GM19395 (cell line): Measurements from ENCODE around the gene ARHGAP30.
A peak's percentile ranks its signal among the peaks of the same experiment; 100 is the strongest.
"Not testable (repeated sequence)": the region's sequence is repeated elsewhere in the genome, so short reads cannot be mapped to it uniquely, and the experiment has no call there.

Experiments
- ATAC-seq: cut with Tn5 transposase; IDR thresholded peaks from one replicate; pipeline ENCODE4 v1.9.1; 2021; ENCODE audit warnings: mild to moderate bottlenecking, moderate library complexity; ENCODE audit not compliant: unreplicated experiment

ARHGAP30 gene

DNA sequence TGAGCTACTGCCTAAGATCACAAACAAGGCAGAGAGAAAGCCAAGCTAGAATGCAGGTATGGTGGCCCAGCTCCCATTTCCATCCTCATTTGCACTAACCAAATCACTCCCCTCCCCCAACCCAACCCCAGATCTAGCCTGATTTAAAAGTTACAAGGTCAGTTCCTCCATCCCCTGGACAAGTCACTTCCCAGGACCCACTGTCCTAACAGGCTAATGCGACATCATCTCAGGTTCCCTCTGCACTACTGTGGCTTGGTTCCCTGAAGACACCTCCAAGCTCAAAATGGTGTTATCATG is 51.1 kb downstream of the ARHGAP30 start:
- no peak for ATAC-seq

DNA sequence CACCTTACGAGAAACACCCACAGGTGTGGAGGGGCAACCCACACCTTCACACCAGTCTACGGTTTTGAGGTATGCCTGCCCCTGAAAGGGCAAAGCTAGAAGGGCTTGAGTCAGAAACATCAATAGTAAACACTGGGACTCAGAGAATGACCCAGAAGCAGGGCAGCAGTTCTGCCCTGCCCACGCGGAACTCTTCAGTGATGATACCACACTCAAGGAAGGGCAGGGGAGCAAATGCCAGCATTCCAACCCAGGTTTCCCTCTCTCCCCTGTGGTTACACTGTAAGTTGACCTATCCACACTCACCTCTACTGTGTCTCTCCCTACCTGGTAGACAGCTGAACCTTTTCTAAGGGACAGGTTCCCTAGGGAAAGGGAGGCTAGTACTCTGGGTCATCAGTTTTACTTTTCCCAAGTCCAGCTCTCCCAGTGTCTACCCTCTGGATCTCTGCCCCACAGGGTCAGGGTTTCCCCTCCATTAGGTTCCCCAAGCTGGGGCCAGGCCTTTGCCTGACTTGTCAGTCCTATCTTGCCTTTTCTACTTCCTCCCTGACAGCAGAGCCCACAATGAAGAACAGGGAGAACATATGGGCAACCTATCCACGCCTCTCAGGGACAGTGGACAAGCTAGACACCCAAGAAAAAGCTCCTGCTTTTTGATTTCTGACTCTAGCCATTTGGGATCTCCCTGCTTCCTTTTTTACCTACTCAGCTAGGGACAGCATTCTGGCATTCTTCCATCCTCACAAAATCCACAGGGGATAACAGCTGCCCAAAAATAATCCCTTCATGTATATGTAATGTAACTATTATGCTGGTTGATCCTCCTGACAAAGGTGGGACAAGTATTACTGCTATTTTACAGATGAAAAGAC is 51.7 kb downstream of the ARHGAP30 start:
- no peak for ATAC-seq

DNA sequence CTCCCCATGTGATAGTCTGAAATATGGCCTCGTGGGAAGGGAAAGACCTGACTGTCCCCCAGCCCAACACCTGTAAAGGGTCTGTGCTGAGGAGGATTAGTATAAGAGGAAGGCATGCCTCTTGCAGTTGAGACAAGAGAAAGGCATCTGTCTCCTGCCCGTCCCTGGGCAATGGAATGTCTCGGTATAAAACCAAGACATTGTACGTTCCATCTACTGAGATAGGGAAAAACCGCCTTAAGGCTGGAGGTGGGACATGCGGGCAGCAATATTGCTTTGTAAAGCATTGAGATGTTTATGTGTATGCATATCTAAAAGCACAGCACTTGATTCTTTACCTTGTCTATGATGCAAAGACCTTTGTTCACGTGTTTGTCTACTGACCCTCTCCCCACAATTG is 52.5 kb downstream of the ARHGAP30 start:
- not testable (repeated sequence) for ATAC-seq

DNA sequence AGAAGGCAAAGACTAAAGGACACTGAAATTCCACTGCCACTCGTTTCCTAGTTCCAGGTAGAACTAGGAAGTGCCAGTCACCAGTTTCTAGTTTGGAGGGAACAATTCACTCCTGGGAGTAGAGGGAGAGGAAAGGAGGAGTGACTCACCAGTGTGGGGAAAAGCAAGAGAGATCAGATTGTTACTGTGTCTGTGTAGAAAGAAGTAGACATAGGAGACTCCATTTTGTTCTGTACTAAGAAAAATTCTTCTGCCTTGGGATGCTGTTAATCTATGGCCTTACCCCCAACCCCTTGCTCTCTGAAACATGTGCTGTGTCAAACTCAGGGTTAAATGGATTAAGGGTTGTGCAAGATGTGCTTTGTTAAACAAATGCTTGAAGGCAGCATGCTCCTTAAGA is 53.0 kb downstream of the ARHGAP30 start:
- not testable (repeated sequence) for ATAC-seq

DNA sequence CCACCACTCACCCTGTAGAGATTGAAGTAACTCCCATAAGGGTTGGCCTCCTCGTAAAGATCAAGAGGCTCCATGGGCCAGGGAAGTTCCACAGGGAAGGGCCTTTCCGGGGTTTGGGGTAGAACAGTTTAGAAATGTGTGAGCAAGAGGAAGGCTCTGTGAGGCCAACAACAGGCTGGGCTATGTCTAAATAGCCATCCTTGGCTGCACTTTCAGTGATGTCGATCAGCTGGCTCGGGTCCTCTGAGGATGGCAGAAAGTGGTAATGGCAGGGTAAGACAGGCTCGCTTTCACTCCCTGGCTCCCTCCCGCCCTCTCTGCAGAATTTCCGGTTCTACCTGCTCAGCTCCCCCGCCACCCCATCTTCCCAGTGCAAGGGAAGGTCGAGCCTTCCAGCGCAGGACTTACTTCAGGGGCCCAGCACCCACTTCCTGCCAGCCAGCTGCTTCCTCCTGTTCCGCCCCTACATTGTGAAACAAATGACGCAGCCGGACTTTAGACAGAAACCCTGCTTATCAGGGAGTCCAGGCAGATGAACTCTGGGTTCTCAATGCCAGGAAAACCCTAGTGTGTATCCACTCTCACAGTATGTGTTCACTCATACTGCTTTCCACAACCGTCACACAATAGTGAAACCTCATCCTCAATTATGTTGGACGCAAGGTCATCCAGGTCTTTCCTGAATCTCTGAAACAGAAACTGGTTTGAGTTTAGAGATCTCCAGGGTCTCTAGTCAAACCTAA is 56.0 kb downstream of the ARHGAP30 start:
- ATAC-seq: peak; percentile 87

DNA sequence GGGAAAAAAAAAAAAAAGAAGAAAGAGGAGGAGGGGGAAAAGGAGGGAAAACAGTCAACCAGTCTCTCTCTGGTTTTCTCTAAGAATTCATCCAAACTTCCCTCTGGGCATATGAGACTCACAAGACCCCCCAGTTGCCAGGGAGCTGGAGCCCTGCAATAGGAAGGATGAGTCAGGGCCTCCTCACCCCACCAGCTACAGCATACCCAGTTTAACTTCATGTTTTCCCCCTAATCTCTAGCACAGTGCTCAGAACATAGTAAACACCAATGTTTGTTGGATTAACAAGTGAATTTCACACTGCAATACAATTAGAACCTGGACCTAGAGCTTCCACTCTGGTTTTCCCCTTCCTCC is 56.6 kb downstream of the ARHGAP30 start:
- ATAC-seq: no peak

DNA sequence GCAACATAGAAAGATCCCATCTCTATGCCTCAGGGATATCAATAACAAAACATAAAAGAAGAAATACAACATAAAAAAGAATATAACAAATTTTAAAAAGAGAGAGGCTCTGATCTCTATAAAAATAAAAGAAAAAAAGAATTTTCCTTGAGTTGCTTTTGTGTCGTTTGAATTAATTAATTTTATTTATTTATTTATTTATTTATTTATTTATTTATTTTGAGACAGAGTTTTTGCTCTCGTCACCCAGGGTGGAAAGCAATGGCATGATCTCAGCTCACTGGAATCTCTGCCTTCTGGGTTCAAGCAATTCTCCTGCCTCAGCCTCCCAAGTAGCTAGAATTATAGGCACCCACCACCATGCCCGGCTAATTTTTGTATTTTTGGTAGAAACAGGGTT is 57.3 kb downstream of the ARHGAP30 start:
- ATAC-seq: no peak

DNA sequence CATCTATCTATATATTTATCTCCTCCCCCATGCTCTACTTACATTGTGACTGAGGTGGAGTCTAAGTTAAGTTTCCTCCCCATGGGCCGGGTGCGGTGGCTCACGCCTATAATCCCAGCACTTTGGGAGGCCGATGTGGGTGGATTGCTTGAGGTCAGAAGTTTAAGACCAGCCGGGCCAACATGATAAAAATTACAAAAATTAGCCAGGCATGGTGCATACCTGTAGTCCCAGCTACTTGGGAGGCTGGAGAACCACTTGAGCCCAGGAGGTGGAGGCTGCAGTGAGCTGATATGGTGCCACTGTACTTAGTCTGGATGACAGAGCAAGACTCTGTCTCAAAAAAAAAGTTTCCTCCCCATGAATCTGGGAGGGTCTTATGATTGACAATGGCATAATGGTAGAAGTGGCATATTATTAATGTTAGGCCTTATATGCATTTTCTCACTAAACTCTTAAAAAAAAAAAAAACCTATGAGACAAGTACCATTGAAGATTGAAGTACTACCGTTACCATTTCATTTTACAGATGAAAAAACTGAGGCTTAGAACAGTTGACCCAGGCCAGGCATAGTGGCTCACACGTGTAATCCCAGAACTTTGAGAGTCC is 60.0 kb downstream of the ARHGAP30 start:
- ATAC-seq: no peak

DNA sequence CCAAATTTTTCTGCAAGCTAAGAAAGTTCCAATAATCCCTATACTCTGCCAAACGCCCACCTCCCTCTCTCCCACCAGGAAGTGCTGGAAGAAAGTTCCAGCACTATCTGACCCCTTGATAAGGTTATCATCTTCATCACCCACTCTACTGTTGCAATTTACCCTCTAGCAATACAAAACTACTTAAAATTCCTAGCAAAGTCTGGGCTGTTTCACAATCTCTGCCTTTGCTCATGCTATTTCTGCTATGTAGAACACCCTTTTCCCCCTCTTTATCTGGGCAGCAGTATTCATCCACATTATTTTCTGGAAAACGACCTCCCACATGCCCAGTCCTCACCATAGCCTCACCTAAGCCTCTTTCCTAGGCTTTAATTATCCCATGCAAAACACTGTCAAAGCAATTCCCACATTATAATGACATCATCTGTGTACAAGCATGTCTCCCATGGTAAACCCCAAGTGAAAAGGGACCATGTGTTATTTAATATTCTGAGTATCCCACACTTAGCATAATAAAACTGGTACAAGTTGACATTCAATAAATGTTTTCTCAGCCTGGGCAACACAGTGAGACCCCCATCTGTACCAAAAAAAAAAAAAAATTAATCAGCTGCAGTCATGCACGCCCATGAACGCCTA is 60.7 kb downstream of the ARHGAP30 start:
- no peak for ATAC-seq

DNA sequence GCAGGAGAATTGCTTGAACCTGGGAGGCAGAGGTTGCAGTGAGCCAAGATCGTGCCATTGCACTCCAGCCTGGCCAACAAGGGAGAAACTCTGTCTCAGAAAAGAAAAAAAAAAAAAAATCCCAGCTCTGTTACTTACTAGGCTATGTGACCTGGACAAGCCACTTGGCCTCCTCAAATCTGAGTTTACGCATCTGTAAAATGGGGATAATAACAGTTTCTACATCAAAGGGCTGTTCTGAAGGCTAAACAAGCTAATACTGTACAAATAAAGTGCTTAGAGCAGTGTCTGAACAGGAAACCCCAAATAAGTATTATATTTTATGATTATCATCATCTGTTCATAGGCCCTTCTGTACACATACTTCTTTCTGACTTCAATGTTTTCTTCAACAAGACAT is 62.3 kb downstream of the ARHGAP30 start:
- ATAC-seq: no peak

DNA sequence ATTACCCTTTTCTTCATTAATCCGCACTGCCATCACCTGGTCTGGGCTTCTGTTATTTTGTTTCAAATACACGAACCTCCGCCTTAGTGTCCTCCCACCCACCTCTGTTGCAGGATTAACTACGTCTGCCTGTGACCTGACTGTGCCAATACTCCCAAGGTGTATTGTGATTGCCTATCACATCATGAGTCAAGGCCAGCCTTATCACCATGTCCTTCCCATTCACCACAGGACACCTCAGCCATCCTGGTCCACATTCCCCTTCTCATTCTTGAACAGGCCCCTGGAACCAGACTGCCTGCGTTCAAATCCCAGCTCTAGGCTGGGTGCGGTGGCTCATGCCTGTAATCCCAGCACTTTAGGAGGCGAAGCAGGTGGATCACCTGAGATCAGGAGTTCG is 63.1 kb downstream of the ARHGAP30 start:
- ATAC-seq: no peak

DNA sequence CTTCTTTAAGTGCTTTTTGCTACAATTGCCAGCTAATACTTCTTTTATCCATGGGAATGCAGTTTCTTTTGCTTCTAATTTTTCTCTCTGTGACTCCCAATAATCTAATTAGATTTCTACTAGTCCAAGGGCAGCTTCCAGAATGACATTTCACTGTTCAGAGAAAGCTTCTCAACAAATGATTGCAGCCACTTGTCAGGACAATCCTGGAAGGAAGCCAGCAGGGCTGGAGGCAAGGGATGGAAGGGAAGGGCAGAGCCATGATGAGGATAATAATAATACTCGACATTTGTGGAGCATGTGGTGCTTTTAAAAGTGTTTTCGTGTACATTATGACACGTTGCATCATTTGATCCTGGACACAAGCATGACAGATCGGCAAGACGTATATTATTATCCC is 68.2 kb downstream of the ARHGAP30 start:
- ATAC-seq: no peak

DNA sequence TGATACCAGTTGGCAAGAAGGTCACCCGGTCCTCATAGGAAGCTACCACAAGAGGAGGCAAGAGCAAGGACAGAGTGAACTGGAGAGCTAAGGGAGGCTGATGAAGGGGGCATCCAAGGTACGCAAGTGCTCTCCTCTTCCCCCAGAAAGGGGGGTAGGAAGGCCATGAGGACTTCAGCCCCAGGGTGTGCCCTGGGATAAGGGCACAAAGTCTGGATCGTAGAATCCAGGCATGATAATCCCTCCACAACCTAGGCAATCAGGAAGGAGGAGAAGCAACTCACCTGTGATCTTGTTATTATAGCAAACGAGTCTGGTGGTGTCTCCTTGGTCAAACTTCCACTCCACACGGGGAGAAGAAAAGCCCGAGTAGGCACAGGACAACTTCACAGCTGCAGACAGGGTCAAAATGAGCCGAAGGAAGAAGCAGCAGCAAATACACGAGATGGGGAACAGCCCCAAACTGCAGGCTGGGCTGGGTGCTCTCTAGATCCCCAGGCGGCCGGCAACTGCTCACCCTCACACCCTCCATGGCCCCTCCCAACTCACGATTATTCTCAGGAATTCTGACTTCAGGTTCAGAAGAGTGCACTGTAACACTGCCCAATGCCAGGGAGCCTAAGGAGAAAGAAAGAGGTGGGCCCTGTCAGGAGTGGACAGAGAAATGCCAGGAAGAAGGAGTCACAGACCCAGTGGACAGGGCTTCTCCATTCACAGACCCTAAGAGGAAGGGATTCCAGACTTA is 68.8 kb downstream of the ARHGAP30 start:
- ATAC-seq: no peak

DNA sequence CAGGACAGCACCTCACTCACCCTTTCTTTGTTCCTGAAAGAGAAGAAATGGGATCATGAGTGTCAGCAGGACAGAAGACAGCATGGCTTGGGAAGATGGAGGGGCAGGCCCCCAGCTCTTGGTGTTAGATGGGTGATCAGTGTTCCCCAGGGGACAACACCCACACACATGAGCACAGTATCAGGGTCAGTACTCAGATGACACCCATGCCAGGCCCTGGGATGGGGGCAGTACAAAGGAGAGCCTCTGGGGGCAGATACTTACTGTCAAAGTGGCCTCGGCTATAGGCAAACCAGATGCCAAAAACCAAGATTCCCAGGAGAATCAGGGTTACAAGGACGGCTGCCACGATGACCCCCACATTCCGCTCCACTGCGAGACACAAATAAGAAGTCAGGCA is 70.3 kb downstream of the ARHGAP30 start:
- no peak for ATAC-seq

DNA sequence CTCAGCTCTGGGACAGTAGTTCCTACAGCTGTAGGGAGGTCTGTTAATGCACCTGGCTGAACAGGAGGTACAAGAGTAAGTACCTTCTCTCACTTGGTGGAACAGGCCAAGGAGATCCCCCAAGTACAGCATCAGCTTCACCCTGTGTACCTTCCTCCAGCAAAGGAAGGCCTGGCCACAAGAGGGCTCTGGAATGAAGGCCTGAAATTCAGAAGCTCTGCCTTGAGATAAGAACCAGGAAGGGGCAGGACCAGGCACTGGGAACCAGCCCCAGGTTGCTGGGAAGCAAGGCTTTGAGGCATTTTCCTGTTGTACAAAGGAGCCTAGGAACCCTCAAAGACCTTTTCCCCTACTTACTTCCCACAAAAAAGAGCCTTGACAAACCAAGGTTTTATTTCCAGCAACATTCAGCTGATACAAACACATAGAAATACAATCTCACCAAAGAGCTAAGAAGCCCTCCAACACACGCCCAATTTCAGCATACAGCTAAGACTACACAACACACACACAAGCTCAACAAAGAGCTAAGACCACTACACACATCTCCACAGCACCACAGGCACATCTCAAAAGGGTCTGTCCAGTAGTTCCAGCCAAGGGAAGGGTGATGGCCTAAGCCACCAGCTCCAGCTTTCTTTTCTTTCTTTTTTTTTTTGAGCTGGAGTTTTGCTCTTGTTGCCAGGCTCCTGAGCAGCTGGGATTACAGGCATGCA is 72.2 kb downstream of the ARHGAP30 start:
- no peak for ATAC-seq
